GM06990 (cell line): ENCODE measurements around the gene MPPED1.

Experiments
- DNase-seq: peaks from one replicate; pipeline ENCODE4 v3.0.0-alpha.2; 2011; ENCODE audit not compliant: insufficient read length; ENCODE audit errors: extremely low read depth
- H3K27me3 ChIP-seq: replicated peaks from 2 replicates; pipeline ENCODE4 v1.6.0; 2011; ENCODE audit warnings: low read length; ENCODE audit not compliant: control insufficient read depth, insufficient read depth
- H3K36me3 ChIP-seq: 2 replicates; pipeline ENCODE4 v1.5.1; 2011; ENCODE audit warnings: low read length; ENCODE audit not compliant: control insufficient read depth, insufficient read depth
- H3K4me3 ChIP-seq: replicated peaks from 2 replicates; pipeline ENCODE4 v1.5.1; 2011; ENCODE audit warnings: low read depth, mild to moderate bottlenecking, control low read depth, low read length
- TF ChIP-seq, protein P1 (sequence below): IDR thresholded peaks from 2 replicates; pipeline ENCODE4 v1.5.1; 2011; ENCODE audit warnings: low read length, control low read depth, mild to moderate bottlenecking, inconsistent platforms; ENCODE audit not compliant: insufficient read depth, poor library complexity, severe bottlenecking

MPPED1 gene

DNA sequence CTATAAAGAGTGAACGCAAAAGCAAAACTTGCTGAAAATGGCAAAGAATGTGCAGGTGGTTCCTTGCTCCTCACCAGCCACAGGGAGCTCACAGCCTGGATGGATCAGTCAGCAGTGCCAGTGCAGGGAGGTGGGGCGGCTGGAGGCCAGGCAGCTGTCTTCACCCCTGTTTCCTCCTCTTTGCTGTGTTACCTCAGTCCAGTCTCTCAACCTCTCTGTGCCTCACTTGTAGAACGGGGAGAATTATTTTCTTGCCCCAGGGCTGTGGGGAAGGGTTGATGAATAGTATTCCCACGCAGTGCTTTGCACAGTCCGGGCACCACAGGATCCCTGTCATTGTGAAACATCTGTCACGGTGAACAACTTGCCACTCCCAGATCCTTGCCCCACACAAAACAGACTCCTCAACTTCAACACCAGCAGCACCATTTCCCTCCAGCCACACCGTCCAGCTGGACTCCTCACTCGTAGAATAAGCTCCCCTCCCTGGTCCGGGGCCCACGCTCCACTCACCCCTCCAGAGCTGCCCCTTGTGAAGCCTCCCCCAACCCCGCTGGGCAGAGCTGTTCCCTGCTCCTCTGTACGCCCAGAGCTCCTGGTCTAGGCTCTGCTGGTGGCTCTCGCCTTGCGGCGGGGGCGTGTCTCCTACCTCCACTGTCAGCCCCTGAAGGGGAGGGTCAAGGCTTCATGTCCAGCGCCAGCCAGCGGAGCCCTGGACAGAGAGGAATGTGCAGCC, 27.7 kb downstream of the MPPED1 start:
- H3K36me3 ChIP-seq: no peaks in the 10 kb centered on the region
- H3K27me3 ChIP-seq: no peaks in the 10 kb centered on the region; the same call in none of the 2 replicates
- TF ChIP-seq, protein P1, sequence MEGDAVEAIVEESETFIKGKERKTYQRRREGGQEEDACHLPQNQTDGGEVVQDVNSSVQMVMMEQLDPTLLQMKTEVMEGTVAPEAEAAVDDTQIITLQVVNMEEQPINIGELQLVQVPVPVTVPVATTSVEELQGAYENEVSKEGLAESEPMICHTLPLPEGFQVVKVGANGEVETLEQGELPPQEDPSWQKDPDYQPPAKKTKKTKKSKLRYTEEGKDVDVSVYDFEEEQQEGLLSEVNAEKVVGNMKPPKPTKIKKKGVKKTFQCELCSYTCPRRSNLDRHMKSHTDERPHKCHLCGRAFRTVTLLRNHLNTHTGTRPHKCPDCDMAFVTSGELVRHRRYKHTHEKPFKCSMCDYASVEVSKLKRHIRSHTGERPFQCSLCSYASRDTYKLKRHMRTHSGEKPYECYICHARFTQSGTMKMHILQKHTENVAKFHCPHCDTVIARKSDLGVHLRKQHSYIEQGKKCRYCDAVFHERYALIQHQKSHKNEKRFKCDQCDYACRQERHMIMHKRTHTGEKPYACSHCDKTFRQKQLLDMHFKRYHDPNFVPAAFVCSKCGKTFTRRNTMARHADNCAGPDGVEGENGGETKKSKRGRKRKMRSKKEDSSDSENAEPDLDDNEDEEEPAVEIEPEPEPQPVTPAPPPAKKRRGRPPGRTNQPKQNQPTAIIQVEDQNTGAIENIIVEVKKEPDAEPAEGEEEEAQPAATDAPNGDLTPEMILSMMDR: no peak
- no peak overlapping the region for H3K4me3 ChIP-seq
- no peak for DNase-seq

DNA sequence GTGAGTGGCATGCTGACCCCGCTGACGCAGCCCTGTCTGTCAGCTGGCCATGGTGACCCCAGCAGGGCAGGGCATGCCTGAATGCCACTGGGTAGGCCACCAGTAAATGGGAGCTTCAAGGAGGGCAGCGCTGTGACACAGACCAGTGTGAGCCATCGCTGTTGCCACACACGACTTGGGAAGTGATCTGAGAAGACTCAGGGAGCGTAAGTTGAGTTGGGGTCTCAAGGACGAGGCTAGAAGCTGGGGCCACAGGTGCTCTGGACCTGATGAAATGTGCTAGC, 28.2 kb downstream of the MPPED1 start:
- DNase-seq: no peak
- H3K27me3 ChIP-seq: no peaks in the 10 kb centered on the region; the same call in none of the 2 replicates
- H3K4me3 ChIP-seq: no peak overlapping the region
- TF ChIP-seq, protein P1: no peak
- H3K36me3 ChIP-seq: no peaks in the 10 kb centered on the region

- Histone ChIP-seq H3K4me3 (no peak overlapping the region), H3K36me3 (no peaks in the 10 kb centered on the region), H3K27me3 (no peaks in the 10 kb centered on the region; the same call in none of the 2 replicates)
- DNase-seq: no peak
- TF ChIP-seq, protein P1: no peak
These were observed 28.7 kb downstream of the MPPED1 start for GRCh38 chr22:43440556-43440955.

DNA sequence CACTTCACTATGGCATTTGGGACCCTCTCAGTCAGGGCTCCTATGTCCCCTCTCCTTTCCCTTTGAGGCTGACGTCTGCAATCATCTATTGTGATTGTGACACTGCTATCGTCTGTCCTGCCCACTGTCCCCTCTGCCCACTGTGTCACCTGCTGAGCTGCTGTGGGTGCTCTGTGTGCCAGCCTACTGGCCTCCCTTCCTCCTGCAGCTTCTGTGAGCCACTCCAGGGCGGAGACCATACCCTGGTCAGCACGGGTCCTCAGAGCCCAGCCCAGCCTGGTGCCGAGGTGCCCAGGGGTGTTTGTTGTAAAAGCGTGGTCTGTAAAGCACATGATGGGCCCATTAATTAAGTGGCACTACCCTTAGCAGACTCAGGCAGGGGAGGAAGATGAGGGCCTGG, 29.4 kb downstream of the MPPED1 start:
- no peak overlapping the region for H3K4me3 ChIP-seq
- no peaks in the 10 kb centered on the region for H3K36me3 ChIP-seq
- no peaks in the 10 kb centered on the region; the same call in none of the 2 replicates for H3K27me3 ChIP-seq
- no peak for DNase-seq
- TF ChIP-seq, protein P1: no peak

DNA sequence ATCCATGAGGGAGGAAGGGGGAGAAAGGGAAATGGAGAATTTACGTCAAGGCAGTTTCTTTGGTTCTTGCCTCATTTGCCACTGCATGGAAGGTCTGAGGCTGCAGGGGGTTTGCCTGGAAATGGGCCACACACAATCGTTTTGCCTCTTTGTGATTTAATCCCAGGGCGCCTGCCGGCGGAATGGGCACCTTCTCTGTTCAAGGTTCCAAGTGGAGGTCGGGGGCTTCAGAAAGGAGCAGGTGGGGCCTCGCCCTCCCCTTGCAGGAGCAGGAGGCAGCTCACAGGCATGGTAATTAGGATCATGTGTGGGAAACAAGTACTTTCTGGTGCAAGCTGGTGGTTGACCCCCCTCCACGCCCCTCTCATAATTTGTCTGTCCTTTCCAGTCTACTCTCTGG, 29.9 kb downstream of the MPPED1 start:
- no peaks in the 10 kb centered on the region; the same call in none of the 2 replicates for H3K27me3 ChIP-seq
- TF ChIP-seq, protein P1: no peak
- no peak for DNase-seq
- no peak overlapping the region for H3K4me3 ChIP-seq
- H3K36me3 ChIP-seq: no peaks in the 10 kb centered on the region
